ENCODE data around the gene TRABD.
"Not testable (repeated sequence)": the region's sequence is repeated elsewhere in the genome, so short reads cannot be mapped to it uniquely, and the experiment has no call there.

TRABD gene

GRCh38 chr22:50151571-50152537, 33.9 kb upstream of the TRABD start:
- FAIRE-seq, result peak; percentile 74
- DNase-seq (ENCODE audit: low spot score), result no peak

DNA sequence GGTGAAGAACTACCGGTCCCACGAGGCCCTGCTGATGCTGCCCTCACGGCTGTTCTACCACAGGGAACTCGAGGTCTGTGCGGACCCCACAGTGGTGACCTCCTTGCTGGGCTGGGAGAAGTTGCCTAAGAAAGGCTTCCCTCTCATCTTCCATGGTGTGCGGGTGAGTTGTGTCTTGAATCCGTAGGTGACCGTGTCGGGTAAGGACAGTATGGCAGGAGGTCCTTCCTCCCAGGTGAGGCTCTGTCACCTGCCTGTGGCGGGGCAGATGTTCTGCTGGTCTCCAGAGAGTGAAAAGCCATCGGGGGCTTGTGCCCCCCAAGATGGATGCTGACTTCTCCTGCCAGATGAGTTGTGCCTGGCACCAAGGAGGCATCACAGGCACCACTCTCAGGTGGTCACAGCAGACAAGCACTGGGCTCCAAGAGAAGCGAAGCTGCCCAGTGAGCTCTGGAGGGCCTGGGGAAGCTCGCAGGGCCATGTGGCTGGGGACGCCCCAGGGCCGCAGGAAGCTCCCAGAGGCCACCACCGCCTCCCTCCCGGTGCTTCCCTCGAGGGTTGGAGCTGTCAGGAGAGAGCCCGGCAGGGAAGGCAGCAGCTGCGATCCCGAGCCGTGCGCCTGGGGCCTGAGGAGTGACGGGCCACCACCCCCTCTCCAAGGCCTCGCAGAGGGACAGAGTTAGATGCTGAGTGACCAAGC, 32.5 kb upstream of the TRABD start:
- no peak for DNase-seq (ENCODE audit: low spot score)

DNA sequence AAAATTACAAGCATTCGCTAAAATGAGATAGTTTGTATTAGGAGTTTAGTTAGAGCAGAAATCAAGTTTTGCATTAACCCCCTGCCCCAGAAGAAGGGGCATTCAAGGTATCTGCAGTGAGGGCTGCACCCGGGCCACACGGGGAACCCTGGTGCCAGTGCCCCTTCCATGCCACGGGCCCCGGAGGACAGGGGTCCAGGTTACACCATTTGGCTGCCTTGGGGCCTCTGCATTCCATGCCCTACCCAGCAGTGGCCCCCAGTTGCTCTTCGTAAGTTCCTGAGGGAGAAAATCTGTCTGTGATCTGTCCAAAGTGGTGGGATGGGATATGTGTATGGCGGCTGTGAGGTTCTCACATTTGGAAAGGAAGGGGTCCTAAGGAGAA, 32.0 kb upstream of the TRABD start:
- DNase-seq (ENCODE audit: low spot score) (no peak), FAIRE-seq (no peak)

More for the DNA sequence above, 32.5 kb upstream of the TRABD start:
- FAIRE-seq, result no peak

DNA sequence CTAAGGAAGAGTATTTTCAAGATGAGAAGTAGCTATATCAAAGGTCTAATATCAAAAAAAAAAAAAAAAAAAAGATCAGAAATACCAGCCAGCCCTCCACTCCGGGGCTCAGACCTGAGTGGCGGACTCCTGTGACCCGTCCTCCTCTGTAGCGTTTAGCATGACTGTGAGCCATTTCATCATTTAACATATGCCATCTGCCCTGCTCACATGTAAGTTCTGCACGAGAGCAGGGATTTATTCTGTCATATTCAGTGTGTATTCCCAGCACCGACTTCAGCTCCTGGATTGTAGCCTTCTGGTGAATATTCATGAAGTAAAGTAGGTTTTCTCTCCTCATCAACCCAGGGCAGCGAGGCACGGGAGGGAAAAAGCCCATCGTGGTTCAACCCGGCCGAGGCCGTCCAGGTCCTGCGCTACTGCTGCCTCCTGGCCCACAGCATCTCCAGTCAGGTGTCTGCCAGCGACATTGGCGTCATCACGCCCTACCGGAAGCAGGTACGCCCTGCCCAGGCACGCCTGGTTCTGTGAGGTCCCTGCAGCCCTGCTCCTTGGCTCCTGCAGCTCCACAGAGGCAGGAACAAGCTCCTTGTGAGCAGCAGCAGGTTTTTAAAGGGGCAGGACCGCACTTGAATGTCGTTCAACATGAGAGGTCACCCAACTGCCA, 27.9 kb upstream of the TRABD start:
- peak; percentile 67 for FAIRE-seq

GRCh38 chr22:50160947-50161346, 24.8 kb upstream of the TRABD start:
- DNase-seq (ENCODE audit: low spot score) (no peak), FAIRE-seq (no peak)

More for the DNA sequence above, 27.9 kb upstream of the TRABD start:
- no peak for DNase-seq (ENCODE audit: low spot score)

- no peak for DNase-seq (ENCODE audit: low spot score)
- FAIRE-seq, result no peak
Observed at GRCh38 chr22:50161508-50162390, 24.0 kb upstream of the TRABD start.

- no peak for FAIRE-seq
- no peak for DNase-seq (ENCODE audit: low spot score)
Observed at GRCh38 chr22:50162391-50162956, 23.2 kb upstream of the TRABD start.

GRCh38 chr22:50165436-50166123, 20.1 kb upstream of the TRABD start:
- DNase-seq (ENCODE audit: low spot score) (no peak), FAIRE-seq (no peak)

DNA sequence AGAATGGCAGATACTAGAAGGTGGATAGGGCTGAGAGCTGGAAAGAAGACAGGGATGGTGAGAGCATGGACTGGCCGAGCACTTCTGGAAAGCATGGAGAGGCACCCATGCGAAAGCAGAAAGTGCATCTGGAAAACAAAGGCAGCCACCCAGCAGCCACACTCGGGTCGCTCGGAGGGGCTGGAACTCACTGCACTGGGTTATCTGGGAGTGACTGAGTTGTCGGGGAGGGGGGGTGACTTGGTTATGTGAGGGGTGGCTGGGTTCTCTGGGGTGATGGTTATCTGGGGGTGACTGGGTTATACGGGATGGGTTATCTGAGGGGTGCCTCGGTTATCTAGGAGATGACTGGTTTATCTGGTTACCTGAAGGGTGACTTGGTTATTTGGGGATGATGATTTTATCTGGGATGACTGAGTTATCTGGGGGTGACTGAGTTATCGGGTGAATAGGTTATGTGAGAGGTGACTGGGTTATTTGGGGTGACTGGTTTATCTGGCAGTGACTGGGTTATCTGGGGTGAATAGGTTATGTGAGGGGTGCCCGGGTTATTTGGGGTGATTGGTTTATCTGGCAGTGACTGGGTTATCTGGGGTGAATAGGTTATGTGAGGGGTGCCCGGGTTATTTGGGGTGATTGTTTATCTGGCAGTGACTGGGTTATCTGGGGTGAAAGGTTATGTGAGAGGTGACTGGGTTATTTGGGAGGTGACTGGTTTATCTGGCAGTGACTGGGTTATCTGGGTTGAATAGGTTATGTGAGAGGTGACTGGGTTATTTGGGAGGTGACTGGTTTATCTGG, 17.8 kb upstream of the TRABD start:
- FAIRE-seq, result no peak
- DNase-seq (ENCODE audit: low spot score), result no peak

DNA sequence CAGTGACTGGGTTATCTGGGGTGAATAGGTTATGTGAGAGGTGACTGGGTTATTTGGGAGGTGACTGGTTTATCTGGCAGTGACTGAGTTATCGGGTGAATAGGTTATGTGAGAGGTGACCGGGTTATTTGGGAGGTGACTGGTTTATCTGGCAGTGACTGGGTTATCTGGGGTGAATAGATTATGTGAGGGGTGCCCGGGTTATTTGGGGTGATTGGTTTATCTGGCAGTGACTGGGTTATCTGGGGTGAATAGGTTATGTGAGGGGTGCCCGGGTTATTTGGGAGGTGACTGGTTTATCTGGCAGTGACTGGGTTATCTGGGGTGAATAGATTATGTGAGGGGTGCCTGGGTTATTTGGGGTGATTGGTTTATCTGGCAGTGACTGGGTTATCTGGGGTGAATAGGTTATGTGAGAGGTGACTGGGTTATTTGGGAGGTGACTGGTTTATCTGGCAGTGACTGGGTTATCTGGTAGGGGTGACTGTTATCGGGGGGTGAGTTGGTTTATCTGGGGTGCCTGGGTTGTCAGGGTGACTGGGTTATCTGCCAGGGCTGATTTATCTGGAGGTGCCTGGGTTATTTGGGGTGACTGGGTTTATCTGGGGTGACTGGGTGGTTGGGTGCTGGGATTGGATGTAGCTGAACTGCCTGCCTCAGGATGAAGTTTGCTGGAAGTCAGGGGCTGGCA, 17.1 kb upstream of the TRABD start:
- DNase-seq (ENCODE audit: low spot score); FAIRE-seq: not testable (repeated sequence)

DNA sequence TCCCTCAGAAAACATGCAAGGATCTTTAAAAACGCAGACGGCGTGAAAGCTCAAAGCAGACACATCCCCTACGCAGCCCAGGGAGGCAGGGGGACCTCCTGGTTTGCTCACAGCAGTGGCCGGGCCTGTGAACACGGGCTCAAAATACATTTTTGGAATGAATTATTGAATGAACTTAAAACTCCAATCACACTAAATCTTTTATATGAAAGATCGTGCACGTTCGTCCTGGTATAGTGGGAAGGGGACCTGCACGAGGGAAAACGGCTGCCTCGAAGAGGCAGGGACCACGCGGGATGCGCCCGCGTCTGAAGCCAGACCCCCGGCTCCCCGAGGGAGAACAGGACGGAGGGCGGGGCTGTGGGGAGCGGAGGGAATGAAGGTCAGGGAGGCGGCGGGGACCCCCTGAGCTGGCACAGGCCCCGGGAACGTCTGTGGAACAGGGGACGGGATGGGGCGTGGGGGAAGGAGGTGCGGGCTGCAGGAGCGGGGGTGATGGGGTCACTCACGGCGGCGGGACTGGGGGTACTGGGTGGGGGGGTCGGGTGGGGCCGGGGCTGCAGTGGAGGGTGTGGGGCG, 16.4 kb upstream of the TRABD start:
- FAIRE-seq, result no peak

GRCh38 chr22:50169774-50170341, 15.9 kb upstream of the TRABD start:
- FAIRE-seq, result peak; percentile 58
- peak; percentile 63 for DNase-seq (ENCODE audit: low spot score)

More for the DNA sequence above, 16.4 kb upstream of the TRABD start:
- no peak for DNase-seq (ENCODE audit: low spot score)

DNA sequence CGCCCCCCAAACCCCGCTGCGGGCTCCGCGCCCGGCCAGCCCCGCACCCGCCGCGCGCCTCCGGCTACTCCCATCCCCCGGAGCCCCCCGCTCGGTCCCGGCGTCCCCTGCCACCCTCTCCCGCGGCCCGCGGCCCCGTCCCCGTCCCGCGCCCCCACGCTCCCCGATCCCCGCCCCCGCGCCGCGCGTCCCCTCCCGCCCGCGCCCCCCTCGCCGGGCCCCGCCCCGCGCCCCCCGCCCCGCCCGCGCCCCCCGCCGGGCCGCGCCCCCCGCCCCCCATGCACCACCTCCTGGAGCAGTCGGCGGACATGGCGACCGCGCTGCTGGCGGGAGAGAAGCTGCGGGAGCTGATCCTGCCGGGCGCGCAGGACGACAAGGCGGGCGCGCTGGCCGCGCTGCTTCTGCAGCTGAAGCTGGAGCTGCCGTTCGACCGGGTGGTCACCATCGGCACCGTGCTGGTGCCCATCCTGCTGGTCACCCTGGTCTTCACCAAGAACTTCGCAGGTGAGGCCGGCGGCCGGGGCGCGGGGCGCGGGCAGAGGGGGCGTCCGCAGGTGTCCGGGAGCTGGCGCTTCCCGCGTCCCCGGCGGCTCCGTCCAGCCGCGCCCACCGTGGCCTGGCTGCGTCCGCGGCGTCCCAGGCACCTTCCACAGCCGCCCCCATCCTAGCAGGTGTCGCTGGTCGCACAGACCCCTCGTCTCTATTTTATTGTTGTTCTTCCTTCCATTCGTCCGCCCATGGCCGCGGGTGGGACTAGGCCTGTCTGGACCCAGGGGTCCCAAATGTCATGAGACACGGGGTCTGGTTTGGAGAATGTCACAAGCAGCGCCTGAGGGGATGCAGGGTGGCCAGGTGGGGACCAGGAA, 15.0 kb upstream of the TRABD start, which contains the start of gene PANX2:
PANX2 (plus strand) TSS at position 279 of the 866 bp plus-strand sequence; CDS start at position 279, 0 bp downstream.
- no peak for DNase-seq (ENCODE audit: low spot score)
- peak; percentile 44 for FAIRE-seq

DNA sequence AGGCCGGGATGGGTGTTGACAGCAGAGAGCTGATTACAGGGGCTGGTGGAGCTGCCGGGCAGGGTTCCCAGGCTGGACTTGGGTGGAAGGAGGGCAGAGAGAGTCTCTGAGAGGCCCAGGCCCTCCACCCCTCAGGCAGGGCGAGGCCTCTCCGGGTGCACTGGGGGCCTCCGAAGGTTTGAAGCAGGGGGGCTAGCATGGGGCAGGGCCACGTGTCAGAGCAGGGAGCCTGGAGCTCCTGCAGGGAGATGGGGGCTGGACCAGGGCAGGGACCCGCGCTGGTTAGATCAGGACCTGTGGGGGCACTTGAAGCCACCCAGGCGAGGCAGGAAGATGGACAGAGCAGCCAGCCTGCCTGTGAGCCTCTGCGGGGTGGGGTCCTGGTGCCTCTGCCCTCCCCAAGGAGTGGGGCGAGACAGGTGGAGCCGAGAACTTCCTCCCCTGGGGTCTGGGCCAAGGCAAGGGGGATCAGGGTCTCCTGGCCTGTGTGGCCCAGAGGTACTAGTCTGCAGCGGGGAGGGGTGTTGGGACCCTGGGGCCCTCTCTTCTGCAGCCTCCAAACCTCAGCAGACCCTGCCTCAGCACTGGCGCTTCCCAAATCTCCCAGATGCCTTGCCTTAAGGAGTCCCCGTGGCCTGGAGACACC, 14.3 kb upstream of the TRABD start:
- no peak for DNase-seq (ENCODE audit: low spot score)

DNA sequence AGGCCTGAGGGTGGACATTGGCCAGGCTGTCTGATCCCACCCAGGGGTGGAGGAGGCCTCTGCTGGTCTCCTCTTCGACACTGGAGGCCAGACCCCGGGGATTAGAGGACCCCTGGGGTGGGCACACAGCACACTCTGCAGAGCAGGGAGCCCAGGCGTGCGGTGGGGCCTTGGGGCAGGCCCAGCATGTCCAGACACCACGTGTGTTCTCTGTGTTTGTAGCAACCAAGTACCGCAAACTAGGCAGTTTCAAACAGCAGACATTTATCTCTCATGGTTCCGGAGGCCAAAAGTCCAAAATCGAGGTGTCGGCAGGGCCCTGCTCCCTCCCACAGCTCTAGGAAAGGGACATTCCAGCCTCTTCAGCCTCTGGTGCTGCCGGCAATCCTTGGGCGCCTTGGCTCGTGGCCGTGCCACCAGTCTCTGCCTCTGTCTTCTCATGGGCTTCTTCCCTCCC, 13.7 kb upstream of the TRABD start:
- no peak for DNase-seq (ENCODE audit: low spot score)

More for the DNA sequence above, 14.3 kb upstream of the TRABD start:
- FAIRE-seq, result no peak

More for the DNA sequence above, 13.7 kb upstream of the TRABD start:
- FAIRE-seq, result no peak
